ENCODE results near the gene PTGFRN.

Gene PTGFRN

GRCh38 chr1:116981521-116982037 lies 71.9 kb downstream of the PTGFRN start:
- DNase-seq: no peak

GRCh38 chr1:116982319-116983004 lies 72.7 kb downstream of the PTGFRN start:
- no peak for DNase-seq

- no peak for DNase-seq
These were observed 73.4 kb downstream of the PTGFRN start for GRCh38 chr1:116983112-116983511.

- DNase-seq: no peak
These were observed 74.0 kb downstream of the PTGFRN start for GRCh38 chr1:116983678-116984077.

GRCh38 chr1:116984406-116985160 lies 74.9 kb downstream of the PTGFRN start:
- DNase-seq: no peak

GRCh38 chr1:116986421-116987255 lies 76.9 kb downstream of the PTGFRN start:
- DNase-seq: no peak

- DNase-seq: no peak
These were observed 77.5 kb downstream of the PTGFRN start for GRCh38 chr1:116987256-116987555.

GRCh38 chr1:116988248-116988647 lies 78.5 kb downstream of the PTGFRN start:
- DNase-seq: no peak

- DNase-seq: no peak
These were observed 79.2 kb downstream of the PTGFRN start for GRCh38 chr1:116988908-116989307.

GRCh38 chr1:116989835-116990234 lies 80.1 kb downstream of the PTGFRN start:
- DNase-seq: no peak

GRCh38 chr1:116990612-116991151 lies 81.0 kb downstream of the PTGFRN start:
- DNase-seq: no peak

- no peak for DNase-seq
These were observed 81.6 kb downstream of the PTGFRN start for GRCh38 chr1:116991171-116991845.

GRCh38 chr1:116991918-116992317 lies 82.2 kb downstream of the PTGFRN start:
- DNase-seq: no peak

- no peak for DNase-seq
These were observed 83.6 kb downstream of the PTGFRN start for GRCh38 chr1:116993286-116993685.

GRCh38 chr1:116994411-116994810 lies 84.7 kb downstream of the PTGFRN start:
- DNase-seq: no peak

- DNase-seq: no peak
These were observed 87.3 kb downstream of the PTGFRN start for GRCh38 chr1:116997066-116997465.

GRCh38 chr1:116997636-116998035 lies 87.9 kb downstream of the PTGFRN start:
- no peak for DNase-seq

- no peak for DNase-seq
These were observed 89.9 kb downstream of the PTGFRN start for GRCh38 chr1:116999596-116999995.

- no peak for DNase-seq
These were observed 90.4 kb downstream of the PTGFRN start for GRCh38 chr1:117000142-117000541.

- no peak for DNase-seq
These were observed 91.7 kb downstream of the PTGFRN start, which contains the start of gene CD101 for GRCh38 chr1:117001254-117001927. TSS of gene CD101 (plus strand) at chr1:117001760. CDS start at chr1:117001818, 58 bp downstream.

GRCh38 chr1:117003223-117003875 lies 93.6 kb downstream of the PTGFRN start:
- DNase-seq: no peak

GRCh38 chr1:117007719-117008013 lies 98.0 kb downstream of the PTGFRN start:
- no peak for DNase-seq
